H54 (cell line): ENCODE measurements around the gene DDX55.
"Not testable (repeated sequence)": the region's sequence is repeated elsewhere in the genome, so short reads cannot be mapped to it uniquely, and the experiment has no call there.

Experiments used
- DNase-seq: peaks from one replicate; pipeline ENCODE4 v3.0.0; 2011; ENCODE audit warnings: low spot score, mixed read lengths; ENCODE audit not compliant: insufficient read length
- FAIRE-seq: peaks from 3 replicates; lab custom pipeline; 2011; peaks lifted over from hg19 to GRCh38; lab: Jason Lieb, UNC
- POLR2A ChIP-seq: IDR thresholded peaks from 2 replicates; pipeline ENCODE4 v1.6.1; 2011; ENCODE audit warnings: low read depth, mild to moderate bottlenecking, low read length

DDX55 gene

GRCh38 chr12:123601602-123602489, at the start of gene DDX55:
Gene DDX55, plus strand, starts transcription at chr12:123602099. Its CDS starts 50 bp downstream, at chr12:123602149.
- no peak for FAIRE-seq
- peak; percentile 94 for TF ChIP-seq POLR2A
- DNase-seq, result peak; percentile 80

- not testable (repeated sequence) for DNase-seq, FAIRE-seq
Measured at GRCh38 chr12:123554136-123554535, 47.8 kb upstream of the DDX55 start.

- not testable (repeated sequence) for FAIRE-seq, DNase-seq
Measured at GRCh38 chr12:123554843-123555242, 47.1 kb upstream of the DDX55 start.

- not testable (repeated sequence) for DNase-seq, FAIRE-seq
Measured at GRCh38 chr12:123558487-123558886, 43.4 kb upstream of the DDX55 start.

- TF ChIP-seq POLR2A, result no peak
- DNase-seq (no peak), FAIRE-seq (no peak)
Measured at GRCh38 chr12:123559468-123559867, 42.4 kb upstream of the DDX55 start.

- TF ChIP-seq POLR2A, result no peak
- DNase-seq (peak; percentile 18), FAIRE-seq (no peak)
Measured at GRCh38 chr12:123571343-123571813, 30.5 kb upstream of the DDX55 start.

GRCh38 chr12:123572391-123572790, 29.5 kb upstream of the DDX55 start:
- FAIRE-seq, result no peak
- no peak for DNase-seq
- no peak for TF ChIP-seq POLR2A

- DNase-seq (no peak), FAIRE-seq (no peak)
- no peak for TF ChIP-seq POLR2A
Measured at GRCh38 chr12:123573870-123574269, 28.0 kb upstream of the DDX55 start.

GRCh38 chr12:123576611-123577010, 25.3 kb upstream of the DDX55 start:
- DNase-seq, result no peak
- no peak for FAIRE-seq
- TF ChIP-seq POLR2A, result no peak

GRCh38 chr12:123578243-123578642, 23.7 kb upstream of the DDX55 start:
- no peak for TF ChIP-seq POLR2A
- no peak for FAIRE-seq
- DNase-seq, result no peak

GRCh38 chr12:123578829-123579228, 23.1 kb upstream of the DDX55 start:
- not testable (repeated sequence) for DNase-seq, FAIRE-seq

- no peak for FAIRE-seq
- no peak for DNase-seq
- TF ChIP-seq POLR2A, result no peak
Measured at GRCh38 chr12:123580772-123581171, 21.1 kb upstream of the DDX55 start.

GRCh38 chr12:123591702-123592481, 10.0 kb upstream of the DDX55 start:
- FAIRE-seq, result no peak
- no peak for DNase-seq
- TF ChIP-seq POLR2A, result no peak

- DNase-seq, result no peak
- no peak for FAIRE-seq
- TF ChIP-seq POLR2A, result no peak
Measured at GRCh38 chr12:123595729-123596128, 6.2 kb upstream of the DDX55 start.
